ENCODE measurements around the gene AKNA. TPM values are rescaled to one million over a fixed set of nuclear protein-coding genes. Genes with fewer than 3 reads are reported as not detected.

Gene AKNA
- polyA plus RNA-seq, 3 donors, result 3.3 to 147 (median 7.3) TPM

- peaks cover 2 to 6% (median 3%) of the 10 kb centered on the region in 3 donors for H3K27me3 Mint-ChIP-seq (ENCODE audit: low read depth in 3 of 3)
- H3K27ac Mint-ChIP-seq, result no peak overlapping the region
- H3K4me1 ChIP-seq (ENCODE audit: control insufficient read depth in 1 of 2, insufficient read depth in 2 of 2, low read length in 2 of 2), result no peaks in the 10 kb centered on the region
- H4K20me1 ChIP-seq (ENCODE audit: insufficient read depth, low read length), result no peaks in the 10 kb centered on the region
- H3K4me3 Mint-ChIP-seq, result no peak overlapping the region
- no peak overlapping the region for H3K9ac ChIP-seq (ENCODE audit: insufficient read depth, low read length, poor library complexity, severe bottlenecking)
- H3K36me3 Mint-ChIP-seq, result no peaks in the 10 kb centered on the region
- WGBS (ENCODE audit: insufficient coverage), result 98% methylated on average over 8 of the region's 13 CpGs
- no peaks in the 10 kb centered on the region for H3K79me2 ChIP-seq (ENCODE audit: insufficient read depth, low read length)
- no peaks in the 10 kb centered on the region for H3K36me3 ChIP-seq (replicated peaks in 1 of 2; ENCODE audit: control insufficient read depth in 1 of 2, insufficient read depth in 2 of 2, low read length in 2 of 2)
- no peaks in the 10 kb centered on the region for H3K27me3 ChIP-seq (ENCODE audit: control insufficient read depth in 2 of 2, insufficient read depth in 2 of 2, low read length in 2 of 2)
- no peak for TF ChIP-seq CTCF (IDR thresholded peaks at IDR 0.05)
- H3K9me3 ChIP-seq (replicated peaks in 1 of 2; ENCODE audit: control insufficient read depth in 1 of 2, insufficient read depth in 1 of 2, low read length in 2 of 2), result no peaks in the 10 kb centered on the region
- peaks cover 4% of the 10 kb centered on the region for H3K4me1 Mint-ChIP-seq
- no peak overlapping the region for H3K4me2 ChIP-seq (replicated peaks; ENCODE audit: extremely low read depth, low read length, poor library complexity, severe bottlenecking)
- peak in 1 of 3 donors; percentile 3 for DNase-seq
- H3K9me3 Mint-ChIP-seq, result no peaks in the 10 kb centered on the region
- H3K4me3 ChIP-seq (replicated peaks in 1 of 3; ENCODE audit: low read depth in 2 of 3, low read length in 3 of 3), result no peak overlapping the region
- intact Hi-C loops (cut with micrococcal nuclease), result no loop called here
- no peak overlapping the region for H2AFZ ChIP-seq (ENCODE audit: insufficient read depth, low read depth, low read length, poor library complexity, severe bottlenecking)
- H3K27ac ChIP-seq (ENCODE audit: low read depth in 1 of 2, low read length in 2 of 2), result no peak overlapping the region
Measured at GRCh38 chr9:114308361-114308950, 79.3 kb downstream of the AKNA start.

- no peak overlapping the region for H3K27ac ChIP-seq (ENCODE audit: low read depth in 1 of 2, low read length in 2 of 2)
- DNase-seq, result peak in 1 of 3 donors; percentile 1
- intact Hi-C loops (cut with micrococcal nuclease), result no loop called here
- H3K27me3 ChIP-seq (ENCODE audit: control insufficient read depth in 2 of 2, insufficient read depth in 2 of 2, low read length in 2 of 2), result no peaks in the 10 kb centered on the region
- Mint-ChIP-seq H3K27me3 (ENCODE audit: low read depth in 3 of 3) (peaks cover 2 to 6% (median 3%) of the 10 kb centered on the region in 3 donors), H3K4me3 (no peak overlapping the region), H3K4me1 (peaks cover 4% of the 10 kb centered on the region), H3K9me3 (no peaks in the 10 kb centered on the region), H3K36me3 (no peaks in the 10 kb centered on the region), H3K27ac (no peak overlapping the region)
- H3K79me2 ChIP-seq (ENCODE audit: insufficient read depth, low read length), result no peaks in the 10 kb centered on the region
- TF ChIP-seq CTCF (IDR thresholded peaks at IDR 0.05), result no peak
- H3K9me3 ChIP-seq (replicated peaks in 1 of 2; ENCODE audit: control insufficient read depth in 1 of 2, insufficient read depth in 1 of 2, low read length in 2 of 2), result no peaks in the 10 kb centered on the region
- 95% methylated on average over 3 of the region's 6 CpGs for WGBS (ENCODE audit: insufficient coverage)
- no peaks in the 10 kb centered on the region for H3K4me1 ChIP-seq (ENCODE audit: control insufficient read depth in 1 of 2, insufficient read depth in 2 of 2, low read length in 2 of 2)
- no peaks in the 10 kb centered on the region for H4K20me1 ChIP-seq (ENCODE audit: insufficient read depth, low read length)
- no peak overlapping the region for H2AFZ ChIP-seq (ENCODE audit: insufficient read depth, low read depth, low read length, poor library complexity, severe bottlenecking)
- no peak overlapping the region for H3K4me3 ChIP-seq (replicated peaks in 1 of 3; ENCODE audit: low read depth in 2 of 3, low read length in 3 of 3)
- H3K9ac ChIP-seq (ENCODE audit: insufficient read depth, low read length, poor library complexity, severe bottlenecking), result no peak overlapping the region
- H3K4me2 ChIP-seq (replicated peaks; ENCODE audit: extremely low read depth, low read length, poor library complexity, severe bottlenecking), result no peak overlapping the region
- H3K36me3 ChIP-seq (replicated peaks in 1 of 2; ENCODE audit: control insufficient read depth in 1 of 2, insufficient read depth in 2 of 2, low read length in 2 of 2), result no peaks in the 10 kb centered on the region
Measured at GRCh38 chr9:114307899-114308267, 79.9 kb downstream of the AKNA start.
